Measurements from ENCODE around the gene SULF2.

SULF2 gene

DNA sequence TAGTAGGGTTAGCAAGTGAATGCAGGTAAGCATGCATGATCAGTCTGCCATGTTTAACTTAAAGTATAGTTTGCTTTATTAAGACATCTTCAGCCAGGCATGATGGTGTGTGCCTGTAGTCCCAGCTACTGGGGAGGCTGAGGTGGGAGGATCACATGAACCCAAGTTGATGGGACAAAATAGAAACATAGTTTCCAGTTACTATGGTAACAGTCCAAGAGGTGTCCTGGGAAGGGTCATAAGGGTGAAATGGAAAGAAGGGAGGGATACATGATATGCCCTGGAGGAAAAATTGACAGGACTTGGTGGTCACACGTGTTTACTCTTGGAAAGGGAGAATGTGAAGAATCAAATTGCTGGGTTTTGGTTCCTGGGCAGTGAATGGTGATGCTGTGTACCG lies 139.6 kb downstream of the SULF2 start:
- Histone ChIP-seq H3K4me3 (ENCODE audit: low read depth in 1 of 2, low read length in 1 of 2) (no peak overlapping the region), H3K27ac (no peak overlapping the region), H3K36me3 (peaks cover 91% of the 10 kb centered on the region), H3K27me3 (no peaks in the 10 kb centered on the region), H3K9me3 (no peaks in the 10 kb centered on the region), H3K4me1 (ENCODE audit: control insufficient read depth in 1 of 2, insufficient read depth in 1 of 2, low read depth in 1 of 2, low read length in 1 of 2) (no peaks in the 10 kb centered on the region)
- TF ChIP-seq, protein P1, sequence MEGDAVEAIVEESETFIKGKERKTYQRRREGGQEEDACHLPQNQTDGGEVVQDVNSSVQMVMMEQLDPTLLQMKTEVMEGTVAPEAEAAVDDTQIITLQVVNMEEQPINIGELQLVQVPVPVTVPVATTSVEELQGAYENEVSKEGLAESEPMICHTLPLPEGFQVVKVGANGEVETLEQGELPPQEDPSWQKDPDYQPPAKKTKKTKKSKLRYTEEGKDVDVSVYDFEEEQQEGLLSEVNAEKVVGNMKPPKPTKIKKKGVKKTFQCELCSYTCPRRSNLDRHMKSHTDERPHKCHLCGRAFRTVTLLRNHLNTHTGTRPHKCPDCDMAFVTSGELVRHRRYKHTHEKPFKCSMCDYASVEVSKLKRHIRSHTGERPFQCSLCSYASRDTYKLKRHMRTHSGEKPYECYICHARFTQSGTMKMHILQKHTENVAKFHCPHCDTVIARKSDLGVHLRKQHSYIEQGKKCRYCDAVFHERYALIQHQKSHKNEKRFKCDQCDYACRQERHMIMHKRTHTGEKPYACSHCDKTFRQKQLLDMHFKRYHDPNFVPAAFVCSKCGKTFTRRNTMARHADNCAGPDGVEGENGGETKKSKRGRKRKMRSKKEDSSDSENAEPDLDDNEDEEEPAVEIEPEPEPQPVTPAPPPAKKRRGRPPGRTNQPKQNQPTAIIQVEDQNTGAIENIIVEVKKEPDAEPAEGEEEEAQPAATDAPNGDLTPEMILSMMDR (IDR thresholded peaks at IDR 0.05), result no peak

- Histone ChIP-seq H3K4me3 (ENCODE audit: low read depth in 1 of 2, low read length in 1 of 2) (no peak overlapping the region), H3K36me3 (peaks cover 92% of the 10 kb centered on the region), H3K9me3 (no peaks in the 10 kb centered on the region), H3K27me3 (no peaks in the 10 kb centered on the region), H3K4me1 (ENCODE audit: control insufficient read depth in 1 of 2, insufficient read depth in 1 of 2, low read depth in 1 of 2, low read length in 1 of 2) (no peaks in the 10 kb centered on the region), H3K27ac (no peak overlapping the region)
- TF ChIP-seq, protein P1 (IDR thresholded peaks at IDR 0.05), result no peak
Observed at GRCh38 chr20:47642624-47643023, 142.7 kb downstream of the SULF2 start.

DNA sequence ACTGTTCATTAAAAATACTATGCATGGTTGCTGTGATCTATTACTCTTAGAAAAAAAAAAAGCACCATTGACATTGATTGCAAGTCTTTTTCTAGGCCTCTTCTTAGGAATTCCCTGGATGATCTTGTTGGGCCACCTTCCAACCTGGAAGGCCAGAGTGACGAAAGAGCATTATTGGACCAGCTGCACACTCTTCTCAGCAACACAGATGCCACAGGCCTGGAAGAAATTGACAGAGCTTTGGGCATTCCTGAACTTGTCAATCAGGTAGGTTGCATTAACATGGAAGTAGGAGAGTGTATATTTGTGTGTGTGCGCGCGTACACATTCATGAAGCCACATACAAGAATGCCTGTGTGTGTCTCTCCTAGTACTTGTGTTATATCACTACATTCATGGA lies 143.2 kb downstream of the SULF2 start:
- TF ChIP-seq, protein P1 (IDR thresholded peaks at IDR 0.05), result no peak
- peaks cover 92% of the 10 kb centered on the region for H3K36me3 ChIP-seq

GRCh38 chr20:47638851-47639250 lies 146.4 kb downstream of the SULF2 start:
- H3K36me3 ChIP-seq, result peaks cover 95% of the 10 kb centered on the region
- H3K27me3 ChIP-seq, result no peaks in the 10 kb centered on the region
- TF ChIP-seq, protein P1 (IDR thresholded peaks at IDR 0.05), result no peak
- H3K4me3 ChIP-seq (ENCODE audit: low read depth in 1 of 2, low read length in 1 of 2), result no peak overlapping the region
- H3K9me3 ChIP-seq, result no peaks in the 10 kb centered on the region
- H3K27ac ChIP-seq, result no peak overlapping the region
- no peaks in the 10 kb centered on the region for H3K4me1 ChIP-seq (ENCODE audit: control insufficient read depth in 1 of 2, insufficient read depth in 1 of 2, low read depth in 1 of 2, low read length in 1 of 2)

More for the DNA sequence above, 143.2 kb downstream of the SULF2 start:
- H3K4me3 ChIP-seq (ENCODE audit: low read depth in 1 of 2, low read length in 1 of 2), result no peak overlapping the region
- H3K4me1 ChIP-seq (ENCODE audit: control insufficient read depth in 1 of 2, insufficient read depth in 1 of 2, low read depth in 1 of 2, low read length in 1 of 2), result no peaks in the 10 kb centered on the region
- H3K27ac ChIP-seq, result no peak overlapping the region
- no peaks in the 10 kb centered on the region for H3K27me3 ChIP-seq
- no peaks in the 10 kb centered on the region for H3K9me3 ChIP-seq

DNA sequence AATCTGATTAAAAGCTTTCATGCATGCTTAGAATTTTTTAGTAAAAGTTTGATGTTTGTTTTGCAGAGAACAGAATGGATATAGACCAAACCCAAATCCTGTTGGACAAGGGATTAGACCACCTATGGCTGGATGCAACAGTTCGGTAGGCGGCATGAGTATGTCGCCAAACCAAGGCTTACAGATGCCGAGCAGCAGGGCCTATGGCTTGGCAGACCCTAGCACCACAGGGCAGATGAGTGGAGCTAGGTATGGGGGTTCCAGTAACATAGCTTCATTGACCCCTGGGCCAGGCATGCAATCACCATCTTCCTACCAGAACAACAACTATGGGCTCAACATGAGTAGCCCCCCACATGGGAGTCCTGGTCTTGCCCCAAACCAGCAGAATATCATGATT lies 150.0 kb downstream of the SULF2 start:
- H3K27ac ChIP-seq, result no peak overlapping the region
- no peaks in the 10 kb centered on the region for H3K9me3 ChIP-seq
- H3K27me3 ChIP-seq, result no peaks in the 10 kb centered on the region
- peaks cover 96% of the 10 kb centered on the region for H3K36me3 ChIP-seq
- TF ChIP-seq, protein P1 (IDR thresholded peaks at IDR 0.05), result no peak
- H3K4me1 ChIP-seq (ENCODE audit: control insufficient read depth in 1 of 2, insufficient read depth in 1 of 2, low read depth in 1 of 2, low read length in 1 of 2), result no peaks in the 10 kb centered on the region
- H3K4me3 ChIP-seq (ENCODE audit: low read depth in 1 of 2, low read length in 1 of 2), result no peak overlapping the region

GRCh38 chr20:47631078-47631477 lies 154.2 kb downstream of the SULF2 start:
- TF ChIP-seq, protein P1 (IDR thresholded peaks at IDR 0.05), result no peak
- Histone ChIP-seq H3K27me3 (no peaks in the 10 kb centered on the region), H3K36me3 (peaks cover 80% of the 10 kb centered on the region), H3K4me1 (ENCODE audit: control insufficient read depth in 1 of 2, insufficient read depth in 1 of 2, low read depth in 1 of 2, low read length in 1 of 2) (no peaks in the 10 kb centered on the region), H3K4me3 (ENCODE audit: low read depth in 1 of 2, low read length in 1 of 2) (no peak overlapping the region), H3K27ac (no peak overlapping the region), H3K9me3 (no peaks in the 10 kb centered on the region)

Measured in neutrophil (primary cell).